DND-41 (cell line): ENCODE results near the gene ZCRB1.

Source experiments
- EZH2 ChIP-seq: IDR thresholded peaks from 3 replicates; pipeline ENCODE4 v1.6.1; 2012; ENCODE audit warnings: borderline replicate concordance, low read depth, mild to moderate bottlenecking, moderate library complexity, low read length, inconsistent platforms; ENCODE audit not compliant: severe bottlenecking
- TF ChIP-seq, protein P1 (sequence below): IDR thresholded peaks from 2 replicates; pipeline ENCODE4 v1.5.1; 2012; ENCODE audit warnings: borderline replicate concordance, low read length, moderate library complexity, mild to moderate bottlenecking; ENCODE audit not compliant: poor library complexity, severe bottlenecking; ENCODE audit errors: extremely low read depth

DNA sequence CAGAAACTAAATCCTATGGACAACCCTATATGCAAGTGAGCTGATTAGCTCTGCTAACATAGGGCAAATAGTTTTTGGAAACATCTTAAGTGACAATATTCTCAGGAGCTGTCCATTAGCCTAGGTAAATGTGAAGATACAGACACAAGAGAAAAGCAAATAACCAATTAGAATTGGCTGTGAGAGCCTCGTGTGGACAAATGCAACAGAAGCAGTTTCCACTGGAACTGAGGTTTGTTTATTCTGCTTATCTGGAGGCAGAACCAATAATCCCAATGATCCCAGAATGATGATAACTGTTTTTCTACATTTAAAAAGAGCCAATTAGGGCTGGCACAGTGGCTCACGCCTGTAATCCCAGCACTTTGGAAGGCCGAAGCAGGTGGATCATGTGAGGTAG, 44.6 kb downstream of the ZCRB1 start:
- TF ChIP-seq, protein P1, sequence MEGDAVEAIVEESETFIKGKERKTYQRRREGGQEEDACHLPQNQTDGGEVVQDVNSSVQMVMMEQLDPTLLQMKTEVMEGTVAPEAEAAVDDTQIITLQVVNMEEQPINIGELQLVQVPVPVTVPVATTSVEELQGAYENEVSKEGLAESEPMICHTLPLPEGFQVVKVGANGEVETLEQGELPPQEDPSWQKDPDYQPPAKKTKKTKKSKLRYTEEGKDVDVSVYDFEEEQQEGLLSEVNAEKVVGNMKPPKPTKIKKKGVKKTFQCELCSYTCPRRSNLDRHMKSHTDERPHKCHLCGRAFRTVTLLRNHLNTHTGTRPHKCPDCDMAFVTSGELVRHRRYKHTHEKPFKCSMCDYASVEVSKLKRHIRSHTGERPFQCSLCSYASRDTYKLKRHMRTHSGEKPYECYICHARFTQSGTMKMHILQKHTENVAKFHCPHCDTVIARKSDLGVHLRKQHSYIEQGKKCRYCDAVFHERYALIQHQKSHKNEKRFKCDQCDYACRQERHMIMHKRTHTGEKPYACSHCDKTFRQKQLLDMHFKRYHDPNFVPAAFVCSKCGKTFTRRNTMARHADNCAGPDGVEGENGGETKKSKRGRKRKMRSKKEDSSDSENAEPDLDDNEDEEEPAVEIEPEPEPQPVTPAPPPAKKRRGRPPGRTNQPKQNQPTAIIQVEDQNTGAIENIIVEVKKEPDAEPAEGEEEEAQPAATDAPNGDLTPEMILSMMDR: no peak
- no peak for TF ChIP-seq EZH2
